Activated CD8-positive, alpha-beta memory T cell treated with anti-CD3 and anti-CD28 coated beads for 48 hours (primary cell): Measurements from ENCODE around the gene HSF4.

Experiments used
- DNase-seq, 3 experiments: peaks; one replicate each; pipeline ENCODE4 v3.0.0-alpha.2; 2020; ENCODE audit warnings: low read depth in 2 of 3, low spot score in 2 of 3

HSF4 gene

DNA sequence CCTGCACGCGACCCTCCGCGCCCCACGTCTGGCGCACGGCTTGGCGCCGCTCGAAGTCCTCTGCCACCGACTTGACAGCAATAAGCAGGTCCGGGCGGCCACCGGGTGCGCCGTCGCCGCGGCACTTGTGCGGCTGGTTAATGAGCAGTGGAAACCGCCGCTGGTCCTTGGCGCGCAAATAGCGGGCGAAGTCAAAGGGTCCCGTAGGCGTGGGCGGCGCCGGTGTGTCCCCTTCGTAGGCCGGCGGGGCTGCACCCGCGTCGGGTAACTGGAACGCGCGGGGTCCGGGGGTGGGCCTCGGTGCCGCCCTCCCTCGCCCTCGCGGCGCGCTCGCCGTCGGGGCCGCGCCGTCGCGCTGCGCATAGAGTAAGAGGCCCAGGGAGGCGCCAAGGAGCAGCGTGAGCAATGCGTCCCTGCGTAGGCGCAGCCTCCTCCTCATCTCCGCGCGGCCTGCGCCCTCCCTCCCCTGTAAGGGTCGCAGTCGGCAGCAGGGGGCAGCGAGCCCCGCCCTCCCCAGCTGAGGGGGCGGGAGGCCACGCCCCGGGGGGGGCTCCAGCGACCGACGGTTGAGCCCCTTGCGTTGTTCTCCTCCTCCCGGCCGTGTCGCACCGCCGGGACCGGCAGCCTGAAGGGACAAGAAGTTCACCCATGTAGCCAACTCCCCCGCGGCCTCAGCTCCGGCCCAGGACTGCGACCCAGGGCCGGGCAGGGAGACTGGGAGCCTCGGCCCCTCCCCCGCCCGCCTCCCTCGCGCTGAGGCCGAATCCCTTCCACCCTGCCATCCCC, 14.3 kb upstream of the HSF4 start:
- DNase-seq, result no peak

DNA sequence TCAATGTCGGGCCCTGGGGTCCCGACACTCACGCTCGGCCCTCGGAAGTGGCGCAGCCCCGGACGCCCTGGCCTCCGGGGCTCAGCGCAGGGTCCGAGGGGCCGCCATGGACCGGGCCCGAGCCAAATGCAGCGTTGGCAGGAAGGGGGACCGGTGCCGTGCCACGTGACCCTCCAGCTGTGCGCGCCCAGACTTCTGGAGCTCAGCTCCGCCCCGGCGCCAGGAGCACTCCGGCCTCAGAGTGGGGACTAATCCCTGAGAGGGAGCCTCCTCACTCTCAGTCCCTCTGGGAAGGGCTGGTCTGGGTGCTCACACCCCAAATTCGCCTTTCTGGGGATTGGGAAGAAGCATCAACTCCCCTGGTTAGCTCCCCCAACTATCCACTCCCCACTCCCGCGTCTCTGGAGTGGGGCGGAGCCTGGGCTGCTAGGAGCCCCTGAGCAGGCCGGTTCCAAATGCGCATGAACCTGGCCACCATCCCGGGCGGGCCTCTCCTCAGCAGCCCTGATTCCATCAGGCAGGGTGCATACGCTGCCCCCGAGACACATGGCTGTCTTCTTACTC, 13.6 kb upstream of the HSF4 start, which contains the start of gene B3GNT9:
Gene B3GNT9 (minus strand): TSS at position 166 of the 564 bp plus-strand sequence. CDS start 513 bp downstream, outside the sequence.
- DNase-seq, result no peak

DNA sequence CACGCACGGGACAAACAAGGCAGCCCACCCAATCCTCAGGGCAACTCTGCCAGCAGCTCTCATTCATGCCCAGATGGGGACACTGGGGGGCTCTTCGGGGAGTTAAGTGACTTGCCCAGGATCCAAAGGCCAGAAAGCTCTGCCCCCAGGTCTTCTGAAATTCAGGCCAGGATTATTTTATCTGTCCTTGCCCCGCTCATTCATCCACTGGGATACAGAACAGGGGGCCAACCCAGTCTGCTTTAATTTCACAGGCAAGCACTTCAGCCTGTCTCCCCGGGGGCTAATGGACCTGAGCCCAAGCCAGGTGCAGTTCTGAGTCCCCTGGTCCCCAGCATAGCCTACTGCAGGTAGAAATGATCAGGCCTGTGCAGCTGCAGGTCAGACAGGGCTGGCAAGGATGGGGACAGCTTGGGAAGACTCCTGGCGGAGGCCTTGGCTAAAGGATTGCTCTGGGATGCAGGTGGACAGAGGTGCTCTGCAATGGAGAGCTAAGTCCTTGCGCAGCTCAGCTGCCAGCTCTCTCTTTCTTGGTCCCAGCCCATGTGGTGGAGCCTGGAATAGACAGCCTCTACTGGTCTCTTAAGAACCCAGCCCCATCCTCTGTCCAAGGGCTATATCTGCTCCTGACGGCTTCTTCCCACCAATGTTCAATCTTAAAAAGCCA, 13.0 kb upstream of the HSF4 start:
- DNase-seq, result no peak

DNA sequence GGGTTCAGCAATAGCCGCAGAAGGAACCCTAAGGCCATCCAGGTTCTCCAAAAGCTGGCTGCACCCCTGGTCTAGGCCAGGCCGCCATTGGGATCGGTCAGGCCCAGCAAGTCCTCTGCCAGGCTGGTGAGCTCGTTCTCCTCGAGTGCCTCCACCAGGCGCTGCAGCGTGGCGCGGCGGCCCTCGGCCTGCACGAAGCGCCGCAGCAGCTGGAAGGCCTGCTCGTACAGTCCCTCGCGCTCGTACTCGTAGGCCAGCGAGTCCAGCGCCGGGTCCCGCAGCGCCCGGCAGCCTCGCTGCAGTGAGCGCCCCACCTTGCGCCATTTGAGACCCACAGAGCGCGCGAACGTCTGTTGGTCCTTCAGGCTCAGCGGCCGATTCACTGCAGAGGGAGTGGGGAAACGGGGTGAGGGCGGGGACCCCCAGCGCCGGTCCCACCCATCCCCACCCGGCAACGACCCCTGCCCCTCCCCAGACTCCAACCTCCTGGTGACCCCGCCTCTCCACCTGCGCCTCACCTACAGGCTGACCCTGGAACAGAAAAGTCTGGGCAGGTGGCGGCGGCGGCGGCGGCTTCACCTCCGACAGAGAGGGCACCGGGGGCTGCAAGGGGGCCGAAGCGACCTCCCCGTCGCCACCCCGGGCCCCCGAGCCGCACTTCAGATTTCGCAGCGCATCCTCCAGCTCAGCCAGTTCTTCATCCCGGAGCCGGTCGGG, 9.8 kb upstream of the HSF4 start:
- no peak for DNase-seq

DNA sequence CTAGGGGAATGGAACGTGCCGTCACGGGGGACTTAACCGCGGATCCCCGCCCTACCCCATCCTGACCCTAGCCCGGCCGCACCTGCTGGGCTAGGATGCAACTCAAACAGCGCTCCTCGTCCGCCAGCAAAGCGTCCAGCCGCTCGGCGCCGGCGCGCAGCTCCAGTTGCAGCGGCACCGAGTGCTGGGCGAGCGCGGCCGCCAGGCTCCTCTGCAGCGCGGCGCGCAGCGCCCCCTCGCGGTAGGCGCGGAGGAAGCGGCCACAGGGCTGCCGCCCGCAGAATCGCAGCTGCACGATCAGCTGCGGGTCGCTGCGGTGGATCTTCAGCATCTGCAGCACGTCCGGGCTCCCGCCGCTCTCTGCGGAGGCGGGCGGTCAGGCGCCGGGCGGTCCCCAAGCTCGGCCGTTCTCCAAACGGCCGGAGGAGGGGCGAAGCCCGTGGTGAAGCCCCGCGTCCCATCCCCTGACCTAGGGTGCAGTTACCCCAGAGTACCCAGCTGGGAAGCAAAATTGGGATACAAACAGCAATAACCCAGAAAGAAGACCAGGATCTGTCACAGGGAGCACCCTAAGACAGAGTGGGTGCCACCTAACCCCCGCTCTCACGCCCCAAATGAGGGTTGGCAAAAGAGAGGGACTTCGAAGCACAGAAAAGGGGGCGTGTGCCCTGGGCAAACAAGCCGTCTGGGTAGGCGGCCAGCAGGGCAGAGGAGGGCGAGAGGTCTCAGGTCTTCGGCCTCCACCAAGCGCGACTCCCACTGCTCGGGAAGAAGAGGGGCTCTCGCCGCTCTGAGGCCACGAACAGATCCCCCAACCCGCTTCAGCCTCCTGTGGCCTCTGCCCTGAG, 9.0 kb upstream of the HSF4 start:
- peak; percentile 54 to 70 (median 69) for DNase-seq

DNA sequence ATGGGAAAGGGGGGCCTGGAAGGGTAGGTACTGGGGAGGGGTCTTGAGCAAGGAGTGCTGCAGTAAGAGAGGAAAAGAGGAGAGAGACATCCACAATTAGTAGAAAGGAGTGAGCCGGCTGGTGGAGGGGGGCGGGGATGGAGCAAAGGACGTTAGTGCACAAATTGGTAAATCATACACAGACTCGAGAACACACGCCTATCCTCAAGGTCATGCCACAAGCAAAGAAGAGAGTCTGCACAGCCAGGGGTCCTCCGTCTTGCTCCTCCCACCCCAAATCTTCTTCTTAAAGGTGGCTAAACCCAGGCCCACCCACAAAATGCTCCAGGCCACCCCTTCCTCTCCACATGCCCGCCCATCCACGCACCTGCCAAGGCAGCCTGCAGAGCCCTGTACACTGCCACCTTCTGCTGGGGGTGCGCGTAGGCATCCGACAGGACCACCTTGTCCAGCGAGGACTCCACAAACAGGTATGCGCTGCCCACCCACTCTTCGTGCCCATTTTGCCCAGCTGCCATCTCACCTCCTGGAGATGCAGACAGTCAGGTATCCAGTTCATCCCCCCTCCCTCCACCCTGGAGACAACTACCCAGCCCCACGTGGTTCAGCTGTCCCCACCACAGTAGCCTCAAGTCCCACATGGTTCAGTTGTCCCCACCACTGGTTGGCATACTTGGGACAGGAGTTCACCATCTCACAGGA, 8.3 kb upstream of the HSF4 start:
- DNase-seq, result no peak

DNA sequence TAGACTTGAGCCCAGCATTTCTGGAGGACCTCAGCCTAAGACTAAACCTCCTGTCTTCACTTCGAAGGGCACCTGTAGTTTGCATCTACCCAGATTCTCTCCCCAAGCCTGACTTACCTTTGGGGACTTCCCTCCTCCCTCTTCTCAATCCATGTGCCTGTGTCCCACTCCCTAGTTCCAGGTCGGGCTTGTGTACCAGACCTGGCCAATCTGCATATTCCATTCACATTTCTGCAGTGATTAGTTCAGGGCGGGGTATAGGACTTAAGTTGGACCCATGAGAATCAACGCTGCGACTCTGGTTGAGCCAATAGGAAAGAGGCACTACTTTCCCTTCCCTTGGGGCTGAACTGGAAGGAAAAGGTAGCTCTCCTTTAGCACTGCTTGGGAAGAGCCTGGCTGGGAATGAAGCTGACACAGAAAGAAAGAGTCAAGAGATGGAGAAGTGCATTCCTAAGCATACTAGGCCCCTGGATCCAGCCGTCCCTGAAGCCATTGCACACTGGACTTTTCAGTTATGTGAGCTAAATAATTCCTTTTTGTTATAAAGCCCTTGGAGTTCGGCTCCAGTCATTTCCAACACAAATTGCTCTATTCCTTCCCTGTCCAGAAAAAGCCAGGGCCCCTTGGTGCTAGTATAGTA, 7.3 kb upstream of the HSF4 start:
- DNase-seq, result no peak

DNA sequence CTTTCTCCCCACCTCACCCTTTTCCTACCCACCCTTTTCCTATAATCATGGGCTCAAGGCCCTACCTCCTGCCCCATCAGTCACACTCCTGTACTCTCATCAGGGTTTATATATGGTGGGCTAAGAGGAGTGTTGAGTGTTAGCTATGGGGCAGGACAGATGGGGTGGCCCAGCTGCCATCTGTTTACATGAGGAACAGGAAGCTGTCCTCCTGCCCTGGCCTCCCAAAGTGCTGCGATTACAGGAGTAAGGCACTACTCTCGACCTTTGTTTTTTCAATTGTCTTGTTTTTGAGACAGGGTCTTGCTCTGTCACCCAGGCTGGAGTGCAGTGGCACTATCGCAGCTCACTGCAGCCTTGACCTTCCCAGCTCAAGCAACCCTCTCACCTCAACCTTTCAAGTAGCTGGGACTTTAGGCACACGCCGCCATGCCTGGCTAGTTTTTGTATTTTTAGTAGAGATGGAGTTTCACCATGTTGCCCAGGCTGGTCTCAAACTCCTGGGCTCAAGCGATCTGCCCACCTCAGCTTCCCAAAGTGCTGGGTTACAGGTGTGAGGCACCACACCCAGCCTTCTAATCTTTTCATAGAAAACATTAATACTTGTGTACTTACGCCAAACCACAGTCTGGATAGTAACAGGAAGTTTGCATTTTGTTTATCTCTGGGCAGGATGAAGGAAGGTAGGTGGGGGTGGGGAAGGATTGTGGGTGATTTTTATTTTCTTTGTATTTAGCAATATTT, 6.5 kb upstream of the HSF4 start:
- DNase-seq, result no peak

DNA sequence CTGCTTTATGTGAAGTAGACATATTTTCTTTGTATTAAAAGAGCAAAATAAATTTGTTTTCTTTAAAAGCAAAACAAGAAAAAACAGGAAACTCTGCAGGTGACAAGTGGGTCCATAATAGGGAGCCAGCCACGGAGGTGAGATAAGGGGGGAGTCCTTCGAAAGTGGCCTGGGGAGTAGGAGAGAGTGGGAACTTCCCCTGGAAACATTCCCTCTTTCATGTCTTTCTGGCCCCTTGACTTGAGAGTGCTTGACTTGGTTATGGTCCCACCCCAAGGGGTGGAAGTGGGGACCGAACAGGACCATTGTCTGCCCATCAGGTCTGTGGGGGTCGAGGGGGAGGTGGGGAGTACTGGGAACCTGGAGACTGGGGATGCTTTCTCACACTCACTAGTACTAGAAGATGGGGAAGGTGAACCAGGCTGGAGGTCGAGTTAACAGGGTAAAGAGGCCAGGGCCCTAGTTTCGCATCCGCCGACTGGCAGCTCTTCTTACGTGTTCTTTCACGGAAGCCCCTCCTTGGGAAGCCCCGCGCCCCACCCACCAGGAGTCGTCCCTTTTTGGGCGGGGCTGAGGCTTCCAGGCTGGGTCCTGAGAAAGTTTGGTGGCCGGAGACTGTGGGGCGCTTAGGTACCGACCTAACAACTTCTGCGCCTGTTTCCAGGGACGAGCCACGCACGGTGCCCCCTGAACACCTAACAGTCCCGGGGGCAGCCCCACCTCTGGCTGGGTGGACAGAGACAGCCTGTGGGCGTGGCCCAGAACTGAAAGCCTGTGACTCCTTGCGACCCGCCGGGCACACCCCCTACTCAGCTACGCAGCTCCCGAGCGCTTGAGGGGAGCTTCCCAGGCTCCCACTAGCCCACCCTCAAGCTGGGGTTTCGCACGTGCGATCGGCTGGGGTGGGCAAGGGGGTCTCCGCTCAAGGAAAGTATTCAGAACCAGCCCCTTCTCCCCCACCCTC, 5.6 kb upstream of the HSF4 start:
- DNase-seq, result peak; percentile 54 to 71 (median 60)

DNA sequence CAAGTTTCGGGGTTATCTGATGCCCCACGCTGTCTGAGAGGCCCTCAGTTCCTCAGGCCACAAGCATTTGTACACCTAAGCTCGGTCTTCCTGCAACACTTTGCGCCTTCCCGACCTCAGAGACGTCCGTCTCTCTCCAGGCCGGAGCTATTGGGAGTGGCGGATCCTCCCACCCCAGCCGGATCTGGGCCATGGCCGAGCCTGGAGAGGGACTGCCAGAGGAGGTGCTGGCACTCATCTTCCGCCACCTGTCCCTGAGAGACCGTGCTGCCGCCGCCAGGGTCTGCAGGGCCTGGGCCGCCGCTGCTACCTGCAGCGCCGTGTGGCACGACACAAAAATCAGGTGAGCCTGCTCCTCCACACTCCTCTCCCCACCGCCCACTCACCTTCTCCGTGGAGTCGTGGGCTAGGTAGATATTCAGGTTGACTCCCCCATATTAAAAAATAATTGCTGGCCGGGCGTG, 2.9 kb upstream of the HSF4 start:
- DNase-seq, result no peak

DNA sequence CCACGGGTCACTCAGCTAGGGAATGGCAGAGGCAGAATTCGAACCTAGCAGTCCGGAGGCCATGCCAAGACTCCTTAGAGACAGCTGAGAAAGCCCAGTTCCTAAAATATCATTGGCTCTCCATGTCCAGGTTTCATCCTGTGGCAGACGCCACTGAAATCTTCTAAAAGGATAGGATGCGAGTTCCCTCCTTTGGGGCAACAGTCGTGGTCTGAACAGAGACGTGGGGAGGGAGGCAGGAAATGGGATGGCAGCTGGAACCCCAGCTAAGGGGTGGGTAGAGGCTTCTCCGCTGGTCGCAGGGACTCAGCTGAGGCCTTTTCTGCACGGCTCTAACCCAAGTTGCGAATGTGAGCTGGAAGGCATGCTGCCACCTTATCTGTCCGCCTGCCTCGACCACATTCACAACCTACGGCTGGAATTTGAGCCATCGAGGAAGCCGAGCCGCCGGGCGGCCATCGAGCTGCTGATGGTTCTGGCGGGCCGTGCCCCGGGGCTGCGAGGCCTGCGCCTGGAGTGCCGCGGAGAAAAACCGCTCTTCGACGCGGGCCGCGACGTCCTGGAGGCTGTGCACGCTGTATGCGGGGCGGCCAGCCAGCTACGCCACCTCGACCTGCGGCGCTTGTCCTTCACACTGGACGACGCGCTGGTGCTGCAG, 1.9 kb upstream of the HSF4 start:
- DNase-seq, result no peak

DNA sequence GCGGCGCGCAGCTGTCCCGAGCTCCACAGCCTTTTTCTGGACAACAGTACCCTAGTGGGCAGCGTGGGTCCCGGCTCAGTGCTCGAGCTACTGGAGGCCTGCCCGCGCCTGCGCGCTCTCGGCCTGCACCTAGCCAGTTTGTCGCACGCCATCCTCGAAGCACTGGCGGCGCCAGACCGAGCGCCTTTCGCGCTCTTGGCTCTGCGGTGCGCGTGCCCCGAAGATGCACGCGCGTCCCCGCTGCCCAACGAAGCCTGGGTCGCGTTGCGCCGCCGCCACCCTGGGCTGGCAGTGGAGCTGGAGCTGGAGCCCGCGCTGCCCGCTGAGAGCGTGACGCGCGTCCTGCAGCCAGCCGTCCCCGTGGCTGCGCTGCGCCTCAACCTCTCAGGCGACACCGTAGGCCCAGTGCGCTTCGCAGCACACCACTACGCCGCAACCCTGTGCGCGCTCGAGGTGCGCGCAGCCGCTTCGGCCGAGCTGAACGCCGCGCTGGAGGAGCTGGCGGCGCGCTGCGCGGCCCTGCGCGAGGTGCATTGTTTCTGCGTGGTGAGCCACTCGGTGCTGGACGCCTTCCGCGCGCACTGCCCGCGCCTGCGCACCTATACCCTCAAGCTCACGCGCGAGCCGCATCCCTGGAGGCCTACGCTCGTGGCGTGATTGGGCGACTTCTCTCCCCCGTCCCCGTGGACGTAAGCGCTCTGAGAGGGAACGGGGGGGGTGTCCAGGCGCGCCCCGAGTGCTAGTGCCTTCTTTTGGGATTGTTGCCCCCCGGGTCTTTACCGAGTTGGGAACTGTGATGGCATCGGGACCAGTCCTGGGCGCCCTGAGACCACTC, 1.2 kb upstream of the HSF4 start:
- no peak for DNase-seq

DNA sequence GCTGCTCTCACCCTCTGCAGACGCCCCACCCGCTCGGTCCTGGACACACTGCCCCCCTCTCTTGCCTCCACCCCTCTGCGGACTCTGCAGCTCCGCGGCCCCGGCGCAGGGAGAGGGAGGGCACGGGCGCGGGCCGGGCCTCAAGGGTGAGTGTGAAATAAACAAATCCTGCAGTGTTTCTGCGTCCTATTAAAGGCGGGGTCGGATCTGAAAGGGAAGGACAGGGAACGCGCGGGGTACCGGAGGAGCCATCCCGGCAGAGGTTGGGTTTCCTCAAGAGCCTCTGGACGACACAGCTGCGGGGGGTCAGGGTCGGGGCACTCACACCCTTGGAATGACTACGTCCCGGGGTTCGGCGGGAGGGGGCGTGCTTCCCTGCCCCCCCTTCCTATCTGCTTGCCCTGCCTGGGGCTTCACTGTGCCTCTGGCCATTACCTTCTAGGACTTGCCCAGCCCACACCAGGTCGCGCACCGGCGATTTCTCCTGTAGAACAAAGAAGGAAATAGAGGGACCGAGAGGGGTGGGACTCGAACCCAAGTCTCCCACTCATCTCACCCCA, 466 bp upstream of the HSF4 start:
- DNase-seq, result no peak

DNA sequence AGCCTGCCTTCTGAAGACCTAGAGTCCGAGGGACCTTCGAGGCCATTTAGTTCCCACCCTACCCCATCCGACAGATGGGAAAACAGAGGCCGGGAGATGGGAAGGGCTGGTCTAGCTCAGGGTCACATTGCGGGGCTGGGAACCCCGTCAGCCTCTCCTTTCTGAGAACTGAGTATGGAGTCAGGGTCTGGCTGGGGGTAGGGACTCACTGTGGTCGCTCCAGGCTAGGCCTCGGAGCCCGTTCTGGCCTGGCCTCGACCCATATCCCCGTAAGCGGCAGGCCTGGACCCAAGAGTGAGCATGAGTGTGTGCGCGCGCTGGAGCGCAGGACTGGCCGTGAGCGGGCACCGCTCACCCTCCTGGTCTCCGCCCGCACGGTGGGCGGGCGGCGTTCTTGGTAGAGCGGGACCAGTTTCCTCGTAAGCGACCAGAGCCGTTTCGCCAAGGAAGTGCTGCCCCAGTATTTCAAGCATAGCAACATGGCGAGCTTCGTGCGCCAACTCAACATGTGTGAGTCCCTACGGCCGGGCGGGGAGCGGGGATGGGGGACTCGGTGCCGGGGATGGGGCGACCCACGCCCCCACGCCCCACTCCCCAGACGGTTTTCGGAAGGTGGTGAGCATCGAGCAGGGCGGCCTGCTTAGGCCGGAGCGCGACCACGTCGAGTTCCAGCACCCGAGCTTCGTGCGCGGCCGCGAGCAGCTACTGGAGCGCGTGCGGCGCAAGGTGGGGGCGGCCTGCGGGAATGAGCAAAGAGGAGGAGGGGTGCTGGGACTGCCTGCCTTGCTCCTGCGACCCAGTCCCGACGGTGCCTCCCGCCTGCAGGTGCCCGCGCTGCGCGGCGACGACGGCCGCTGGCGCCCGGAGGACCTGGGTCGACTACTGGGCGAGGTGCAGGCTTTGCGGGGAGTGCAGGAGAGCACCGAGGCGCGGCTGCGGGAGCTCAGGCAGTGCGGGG, 855 bp downstream of the HSF4 start:
- DNase-seq, result no peak

DNA sequence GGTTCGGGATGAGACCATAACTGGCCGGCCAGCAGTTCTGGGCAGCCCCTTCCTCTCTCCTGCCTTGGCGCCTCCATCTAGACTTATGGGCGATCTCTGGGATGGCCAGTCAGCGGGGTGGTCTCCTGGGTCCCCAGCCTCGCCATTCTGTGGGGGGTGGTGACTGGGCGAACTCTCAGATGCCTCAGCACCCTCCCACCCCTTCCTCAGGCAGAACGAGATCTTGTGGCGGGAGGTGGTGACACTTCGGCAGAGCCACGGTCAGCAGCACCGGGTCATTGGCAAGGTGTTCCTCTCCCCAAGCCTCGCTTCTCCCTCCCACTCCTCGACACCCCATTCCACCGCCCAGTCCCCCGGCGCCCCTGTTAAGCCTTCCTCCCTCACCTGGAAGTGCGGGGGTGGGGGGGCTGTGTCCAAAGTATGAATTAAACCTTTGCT, 1.6 kb downstream of the HSF4 start:
- DNase-seq, result no peak
